Measurements from ENCODE around the gene RBM33. TPM values are rescaled to one million over a fixed set of nuclear protein-coding genes. Genes with fewer than 3 reads are reported as not detected.

The RBM33 gene
- total and polyA plus RNA-seq, 9 of the 15 experiments (the other 6 are each of a cell fraction or from before 2014, with no cell fraction given): 4.4 to 80.7 (median 27.3) TPM

GRCh38 chr7:155815332-155816191, 171.1 kb downstream of the RBM33 start (continued):
- no peak for TF ChIP-seq POLR3G (IDR thresholded peaks at IDR 0.05; ENCODE audit: extremely low read depth, insufficient read length, insufficient replicate concordance)
- no peak for TF ChIP-seq NCOA4 (IDR thresholded peaks at IDR 0.05; ENCODE audit: partially characterized antibody)
- TF ChIP-seq GATA2 (CRISPR knock-in tag; IDR thresholded peaks at IDR 0.05): no peak
- no peak for TF ChIP-seq LEF1 (IDR thresholded peaks at IDR 0.05)
- TF ChIP-seq CSDE1 (IDR thresholded peaks at IDR 0.05): no peak
- TF ChIP-seq TARDBP (IDR thresholded peaks at IDR 0.05): 0 out of 2 replicates have a peak, but pooled peaks have one; percentile 31
- no peak for TF ChIP-seq HIVEP1 (CRISPR knock-in tag; IDR thresholded peaks at IDR 0.05)
- TF ChIP-seq EP300 (IDR thresholded peaks at IDR 0.05; ENCODE audit: low read length): no peak
- TF ChIP-seq ZNF655 (CRISPR knock-in tag; IDR thresholded peaks at IDR 0.05): no peak
- TF ChIP-seq ZZZ3 (IDR thresholded peaks at IDR 0.05): no peak

GRCh38 chr7:155816192-155816508, 171.7 kb downstream of the RBM33 start:
- Histone ChIP-seq H3K27ac (ENCODE audit: extremely low read depth, low read depth, low read length) (no peak overlapping the region), H3K36me3 (ENCODE audit: control insufficient read depth, insufficient read depth, low read length) (no peaks in the 10 kb centered on the region), H3K4me2 (ENCODE audit: insufficient read depth, low read length) (no peak overlapping the region), H3K79me2 (ENCODE audit: control insufficient read depth, insufficient read depth, low read length) (no peaks in the 10 kb centered on the region), H2AFZ (ENCODE audit: low read depth, low read length) (no peak overlapping the region), H3K4me1 (replicated peaks in 1 of 2; ENCODE audit: control insufficient read depth in 2 of 2, insufficient read depth in 2 of 2, low read length in 2 of 2) (peaks cover 0 to 13% of the 10 kb centered on the region in 2 experiments; a peak in 1 of 5 replicates), H3K9ac (ENCODE audit: insufficient read depth in 1 of 2, low read depth in 2 of 2, low read length in 2 of 2) (no peak overlapping the region), H4K20me1 (replicated peaks; ENCODE audit: control insufficient read depth, insufficient read depth, low read length) (peaks cover 16% of the 10 kb centered on the region), H3K27me3 (ENCODE audit: control insufficient read depth in 2 of 2, insufficient read depth in 2 of 2, low read length in 2 of 2) (peaks cover 47 to 87% of the 10 kb centered on the region in 2 experiments), H3K9me3 (replicated peaks; ENCODE audit: control insufficient read depth, insufficient read depth, low read depth, low read length) (no peaks in the 10 kb centered on the region), H3K4me3 (no peak overlapping the region), H3K9me1 (ENCODE audit: control insufficient read depth, insufficient read depth, low read length) (no peaks in the 10 kb centered on the region)
- CTCF ChIA-PET (ENCODE audit: low intra/inter-chr PET ratio): interaction anchor here (1.4 to 1.6 kb wide), 2 partner anchors 657 to 1001 kb away, joined by 7 to 8 read pairs; no protein-coding TSS in a partner anchor
- POLR2A ChIA-PET: no interaction called here
- no TSS peak for BruUV-seq (replicated peaks)
- FAIRE-seq (no peak), ATAC-seq (no peak), DNase-seq (ENCODE audit: extremely low read depth in 1 of 4, low spot score in 3 of 4) (no peak)
- under 1% methylated on average over 12 of the region's 12 CpGs for WGBS (ENCODE audit: insufficient coverage, low coverage, missing lambda C conversion rate)
- in situ Hi-C loops (cut with MboI) (loop anchor here (10.0 kb wide), 2 partner anchors 659 to 999 kb away; no protein-coding TSS in a partner anchor), intact Hi-C loops (cut with micrococcal nuclease) (loop anchor here (5.0 kb wide), 1 partner anchor 656 kb away; no protein-coding TSS in a partner anchor)
- TF ChIP-seq LCOR (CRISPR knock-in tag; IDR thresholded peaks at IDR 0.05) (no peak), ELF1 (tag; IDR thresholded peaks at IDR 0.05) (no peak), ZNF274 (IDR thresholded peaks at IDR 0.05; ENCODE audit: borderline replicate concordance, low read depth, low read length) (no peak), TARDBP (IDR thresholded peaks at IDR 0.05) (no peak)
- TF ChIP-seq, protein P1, sequence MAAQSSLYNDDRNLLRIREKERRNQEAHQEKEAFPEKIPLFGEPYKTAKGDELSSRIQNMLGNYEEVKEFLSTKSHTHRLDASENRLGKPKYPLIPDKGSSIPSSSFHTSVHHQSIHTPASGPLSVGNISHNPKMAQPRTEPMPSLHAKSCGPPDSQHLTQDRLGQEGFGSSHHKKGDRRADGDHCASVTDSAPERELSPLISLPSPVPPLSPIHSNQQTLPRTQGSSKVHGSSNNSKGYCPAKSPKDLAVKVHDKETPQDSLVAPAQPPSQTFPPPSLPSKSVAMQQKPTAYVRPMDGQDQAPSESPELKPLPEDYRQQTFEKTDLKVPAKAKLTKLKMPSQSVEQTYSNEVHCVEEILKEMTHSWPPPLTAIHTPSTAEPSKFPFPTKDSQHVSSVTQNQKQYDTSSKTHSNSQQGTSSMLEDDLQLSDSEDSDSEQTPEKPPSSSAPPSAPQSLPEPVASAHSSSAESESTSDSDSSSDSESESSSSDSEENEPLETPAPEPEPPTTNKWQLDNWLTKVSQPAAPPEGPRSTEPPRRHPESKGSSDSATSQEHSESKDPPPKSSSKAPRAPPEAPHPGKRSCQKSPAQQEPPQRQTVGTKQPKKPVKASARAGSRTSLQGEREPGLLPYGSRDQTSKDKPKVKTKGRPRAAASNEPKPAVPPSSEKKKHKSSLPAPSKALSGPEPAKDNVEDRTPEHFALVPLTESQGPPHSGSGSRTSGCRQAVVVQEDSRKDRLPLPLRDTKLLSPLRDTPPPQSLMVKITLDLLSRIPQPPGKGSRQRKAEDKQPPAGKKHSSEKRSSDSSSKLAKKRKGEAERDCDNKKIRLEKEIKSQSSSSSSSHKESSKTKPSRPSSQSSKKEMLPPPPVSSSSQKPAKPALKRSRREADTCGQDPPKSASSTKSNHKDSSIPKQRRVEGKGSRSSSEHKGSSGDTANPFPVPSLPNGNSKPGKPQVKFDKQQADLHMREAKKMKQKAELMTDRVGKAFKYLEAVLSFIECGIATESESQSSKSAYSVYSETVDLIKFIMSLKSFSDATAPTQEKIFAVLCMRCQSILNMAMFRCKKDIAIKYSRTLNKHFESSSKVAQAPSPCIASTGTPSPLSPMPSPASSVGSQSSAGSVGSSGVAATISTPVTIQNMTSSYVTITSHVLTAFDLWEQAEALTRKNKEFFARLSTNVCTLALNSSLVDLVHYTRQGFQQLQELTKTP (IDR thresholded peaks at IDR 0.05; ENCODE audit: low read depth in 1 of 2, partially characterized antibody in 2 of 2): no peak

Data from K562 (cell line).